ENCODE results near the gene DNAH8. TPM values are rescaled to one million over a fixed set of nuclear protein-coding genes. Genes with fewer than 3 reads are reported as not detected.
"Not testable (repeated sequence)": the region's sequence is repeated elsewhere in the genome, so short reads cannot be mapped to it uniquely, and the experiment has no call there.

The DNAH8 gene
- total RNA-seq, 1 donor from 2014 or later, result 0.13 TPM

- DNase-seq (ENCODE audit: low spot score), result no peak
Observed at GRCh38 chr6:38843798-38844197, 128.7 kb downstream of the DNAH8 start.

GRCh38 chr6:38845931-38846330, 130.8 kb downstream of the DNAH8 start:
- DNase-seq (ENCODE audit: low spot score), result no peak

- no peak for DNase-seq (ENCODE audit: low spot score)
Observed at GRCh38 chr6:38846361-38846760, 131.2 kb downstream of the DNAH8 start.

GRCh38 chr6:38846844-38847243, 131.7 kb downstream of the DNAH8 start:
- no peak for DNase-seq (ENCODE audit: low spot score)

GRCh38 chr6:38847497-38847896, 132.4 kb downstream of the DNAH8 start:
- no peak for DNase-seq (ENCODE audit: low spot score)

- DNase-seq (ENCODE audit: low spot score), result no peak
Observed at GRCh38 chr6:38848760-38849159, 133.6 kb downstream of the DNAH8 start.

- DNase-seq (ENCODE audit: low spot score), result no peak
Observed at GRCh38 chr6:38852215-38852614, 137.1 kb downstream of the DNAH8 start.

- no peak for DNase-seq (ENCODE audit: low spot score)
Observed at GRCh38 chr6:38853236-38853635, 138.1 kb downstream of the DNAH8 start.

GRCh38 chr6:38856492-38856891, 141.4 kb downstream of the DNAH8 start:
- no peak for DNase-seq (ENCODE audit: low spot score)

GRCh38 chr6:38857815-38858214, 142.7 kb downstream of the DNAH8 start:
- DNase-seq (ENCODE audit: low spot score), result no peak

GRCh38 chr6:38860041-38860440, 144.9 kb downstream of the DNAH8 start:
- no peak for DNase-seq (ENCODE audit: low spot score)

- no peak for DNase-seq (ENCODE audit: low spot score)
Observed at GRCh38 chr6:38861926-38862401, 146.9 kb downstream of the DNAH8 start.

- no peak for DNase-seq (ENCODE audit: low spot score)
Observed at GRCh38 chr6:38865521-38866174, 150.5 kb downstream of the DNAH8 start.

- DNase-seq (ENCODE audit: low spot score), result no peak
Observed at GRCh38 chr6:38867726-38868125, 152.6 kb downstream of the DNAH8 start.

- DNase-seq (ENCODE audit: low spot score), result peak; percentile 51
Observed at GRCh38 chr6:38871741-38872568, 156.8 kb downstream of the DNAH8 start.

GRCh38 chr6:38873001-38873400, 157.9 kb downstream of the DNAH8 start:
- no peak for DNase-seq (ENCODE audit: low spot score)

- DNase-seq (ENCODE audit: low spot score), result not testable (repeated sequence)
Observed at GRCh38 chr6:38873816-38874215, 158.7 kb downstream of the DNAH8 start.

GRCh38 chr6:38876475-38876874, 161.4 kb downstream of the DNAH8 start:
- no peak for DNase-seq (ENCODE audit: low spot score)

- DNase-seq (ENCODE audit: low spot score), result no peak
Observed at GRCh38 chr6:38877721-38878120, 162.6 kb downstream of the DNAH8 start.

GRCh38 chr6:38882157-38882556, 167.0 kb downstream of the DNAH8 start:
- no peak for DNase-seq (ENCODE audit: low spot score)

- no peak for DNase-seq (ENCODE audit: low spot score)
Observed at GRCh38 chr6:38897507-38897906, 182.4 kb downstream of the DNAH8 start.

GRCh38 chr6:38901802-38902522, 186.9 kb downstream of the DNAH8 start:
- DNase-seq (ENCODE audit: low spot score), result no peak

Measured in ureter (tissue), 1 donor.